H4 (cell line): Measurements from ENCODE around the gene AP1G2. TPM values are rescaled to one million over a fixed set of nuclear protein-coding genes. Genes with fewer than 3 reads are reported as not detected.
"Not testable (repeated sequence)": the region's sequence is repeated elsewhere in the genome, so short reads cannot be mapped to it uniquely, and the experiment has no call there.

Source experiments
- DNase-seq: peaks from one replicate; pipeline ENCODE4 v3.0.0-alpha.2; 2015; ENCODE audit warnings: low spot score
- total RNA-seq: library from RNA; depleted of rRNA; stranded (reverse); fragments of >200 nt; shearing (Covaris generic); gene quantifications from 2 replicates; pipeline ENCODE4 v1.2.3, GENCODE V29; 2014; rRNA removed

AP1G2 gene, protein sequence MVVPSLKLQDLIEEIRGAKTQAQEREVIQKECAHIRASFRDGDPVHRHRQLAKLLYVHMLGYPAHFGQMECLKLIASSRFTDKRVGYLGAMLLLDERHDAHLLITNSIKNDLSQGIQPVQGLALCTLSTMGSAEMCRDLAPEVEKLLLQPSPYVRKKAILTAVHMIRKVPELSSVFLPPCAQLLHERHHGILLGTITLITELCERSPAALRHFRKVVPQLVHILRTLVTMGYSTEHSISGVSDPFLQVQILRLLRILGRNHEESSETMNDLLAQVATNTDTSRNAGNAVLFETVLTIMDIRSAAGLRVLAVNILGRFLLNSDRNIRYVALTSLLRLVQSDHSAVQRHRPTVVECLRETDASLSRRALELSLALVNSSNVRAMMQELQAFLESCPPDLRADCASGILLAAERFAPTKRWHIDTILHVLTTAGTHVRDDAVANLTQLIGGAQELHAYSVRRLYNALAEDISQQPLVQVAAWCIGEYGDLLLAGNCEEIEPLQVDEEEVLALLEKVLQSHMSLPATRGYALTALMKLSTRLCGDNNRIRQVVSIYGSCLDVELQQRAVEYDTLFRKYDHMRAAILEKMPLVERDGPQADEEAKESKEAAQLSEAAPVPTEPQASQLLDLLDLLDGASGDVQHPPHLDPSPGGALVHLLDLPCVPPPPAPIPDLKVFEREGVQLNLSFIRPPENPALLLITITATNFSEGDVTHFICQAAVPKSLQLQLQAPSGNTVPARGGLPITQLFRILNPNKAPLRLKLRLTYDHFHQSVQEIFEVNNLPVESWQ
- total RNA-seq = 0.06 and 0.43 TPM in 2 replicates

GRCh38 chr14:23567186-23568020, at the start of gene AP1G2:
Gene AP1G2 (minus strand): TSS chr14:23567791. CDS start chr14:23567314, 477 bp downstream.
- DNase-seq = no peak

- DNase-seq = no peak
These were observed 48.3 kb upstream of the AP1G2 start for GRCh38 chr14:23615856-23616255.

DNA sequence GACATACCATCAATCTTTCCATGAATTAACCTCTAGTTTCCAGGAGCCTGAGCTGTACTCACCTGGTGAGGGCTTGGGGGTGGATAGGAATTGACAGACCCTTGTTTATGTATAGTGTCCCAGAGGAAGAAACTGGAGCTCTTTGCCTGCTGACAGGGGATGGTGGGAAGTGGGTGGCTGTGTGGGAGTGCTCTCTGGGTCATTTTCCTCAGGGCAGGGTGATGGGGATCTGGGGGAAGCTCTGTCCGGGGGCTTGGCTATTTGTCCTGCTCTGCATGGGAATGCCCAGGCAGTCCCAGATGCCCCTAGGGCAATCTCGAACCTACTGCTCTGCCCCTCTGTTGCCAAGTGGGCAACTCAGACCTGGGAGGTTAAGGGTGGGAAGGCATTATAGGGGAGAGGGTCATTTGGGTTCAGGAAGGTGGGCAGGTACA, 46.8 kb upstream of the AP1G2 start:
- DNase-seq = no peak

DNA sequence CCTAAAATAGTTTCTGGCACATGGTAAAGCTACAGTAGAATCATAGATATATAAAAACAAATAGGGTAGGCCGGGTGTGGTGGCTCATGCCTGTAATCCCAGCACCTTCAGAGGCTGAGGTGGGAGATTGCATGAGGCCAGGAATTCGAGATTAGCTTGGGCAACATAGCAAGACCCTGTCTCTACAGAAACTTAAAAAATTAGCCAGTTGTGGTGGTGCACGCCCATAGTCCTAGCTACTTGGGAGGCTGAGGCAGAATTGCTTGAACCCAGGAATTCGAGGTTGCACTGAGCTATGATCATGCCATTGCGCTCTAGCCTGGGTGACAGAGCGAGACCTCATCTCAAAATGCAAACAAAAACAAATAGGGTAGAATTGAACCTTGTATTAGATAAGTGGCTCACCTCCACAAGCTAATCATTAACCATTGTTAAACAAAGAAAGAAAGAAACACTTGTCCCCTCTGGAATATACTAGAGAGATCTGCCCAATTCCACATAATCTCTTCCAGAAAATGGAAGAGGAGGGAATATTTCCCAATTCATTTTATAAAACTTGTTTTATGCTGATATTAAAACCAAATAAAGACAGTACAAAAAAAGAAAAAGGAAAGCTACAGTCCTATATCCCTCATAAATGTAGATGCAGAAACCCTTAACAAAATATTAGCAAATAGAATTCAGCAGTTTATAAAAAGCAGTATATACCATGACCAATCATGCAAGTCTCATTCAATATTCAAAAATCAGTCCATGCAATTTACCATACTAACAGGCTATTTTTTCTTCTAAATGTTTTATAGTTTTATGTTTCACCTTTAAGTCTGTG, 45.9 kb upstream of the AP1G2 start:
- DNase-seq = no peak

- no peak for DNase-seq
These were observed 45.2 kb upstream of the AP1G2 start for GRCh38 chr14:23612802-23613201.

DNA sequence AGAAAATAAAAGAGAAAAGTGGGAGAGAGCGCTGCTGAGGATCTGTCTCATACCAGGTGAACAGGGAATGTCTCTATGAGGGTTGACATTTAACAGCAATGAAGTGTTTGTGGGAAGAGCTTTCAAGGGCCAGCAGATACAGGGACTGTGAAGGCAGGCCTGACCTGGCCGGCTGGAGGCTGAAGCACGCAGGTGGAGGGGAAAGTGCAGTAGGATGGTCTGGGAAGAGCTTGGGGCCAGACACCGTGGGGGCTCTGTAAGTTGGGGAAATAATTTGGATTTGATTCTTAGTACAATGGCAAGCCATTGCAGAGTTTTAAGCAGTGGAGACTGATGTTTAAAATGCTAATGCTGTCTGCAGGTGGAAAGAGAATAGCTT, 44.8 kb upstream of the AP1G2 start:
- no peak for DNase-seq

- DNase-seq = no peak
These were observed 43.3 kb upstream of the AP1G2 start for GRCh38 chr14:23610815-23611289.

DNA sequence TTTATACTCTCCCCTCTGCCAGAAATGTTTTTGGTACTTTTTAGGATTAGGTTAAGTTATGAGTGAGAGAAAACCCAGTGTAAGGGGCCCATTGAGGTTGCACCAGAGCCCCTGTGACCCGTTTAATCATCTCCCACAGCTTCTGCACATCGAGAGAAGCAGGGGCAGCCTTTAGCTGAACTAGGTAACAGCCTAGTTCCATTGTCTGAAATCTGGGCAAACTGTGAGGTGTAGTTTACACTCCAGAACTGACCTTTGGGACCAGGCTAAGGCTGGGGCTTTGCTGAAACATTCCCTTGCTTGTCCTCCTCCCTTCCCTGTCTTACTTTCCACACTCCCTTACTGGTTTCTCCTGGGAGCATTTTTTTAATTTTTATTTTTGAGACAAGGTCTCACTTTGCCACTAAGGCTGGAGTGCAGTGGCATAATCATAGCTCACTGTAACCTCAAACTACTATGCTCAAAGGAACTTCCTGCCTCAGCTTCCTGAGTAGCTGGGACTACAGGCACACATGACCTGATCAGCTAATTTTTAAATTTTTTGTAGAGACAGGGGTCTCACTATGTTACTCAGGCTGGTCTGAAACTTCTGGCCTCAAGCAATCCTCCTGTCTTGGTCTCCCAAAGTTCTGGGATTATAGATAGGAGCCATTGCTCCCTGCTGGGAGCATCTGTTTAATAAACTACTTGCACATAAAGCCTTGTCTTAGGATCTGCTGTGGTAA, 42.7 kb upstream of the AP1G2 start:
- no peak for DNase-seq

GRCh38 chr14:23609411-23610089, 42.0 kb upstream of the AP1G2 start:
- DNase-seq = not testable (repeated sequence)

DNA sequence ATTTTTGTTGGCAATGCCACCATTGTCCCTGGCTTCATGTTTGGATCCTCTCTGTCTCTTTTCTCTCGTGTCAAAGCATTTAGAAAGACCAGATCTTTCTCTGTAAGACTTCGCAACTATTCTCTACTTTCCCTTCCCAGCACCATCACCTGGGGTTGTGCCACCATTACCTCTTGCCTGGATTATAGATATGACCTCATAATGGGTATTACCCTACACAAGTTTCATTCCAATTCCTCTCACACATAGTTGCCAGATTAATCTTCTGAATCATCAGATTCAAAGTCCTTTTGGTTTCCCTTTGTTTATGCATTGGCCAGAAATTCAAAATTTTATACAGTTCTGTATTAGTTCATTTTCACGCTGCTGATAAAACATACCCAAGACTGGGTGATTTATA, 41.4 kb upstream of the AP1G2 start:
- DNase-seq = no peak

GRCh38 chr14:23608454-23608853, 40.9 kb upstream of the AP1G2 start:
- no peak for DNase-seq

DNA sequence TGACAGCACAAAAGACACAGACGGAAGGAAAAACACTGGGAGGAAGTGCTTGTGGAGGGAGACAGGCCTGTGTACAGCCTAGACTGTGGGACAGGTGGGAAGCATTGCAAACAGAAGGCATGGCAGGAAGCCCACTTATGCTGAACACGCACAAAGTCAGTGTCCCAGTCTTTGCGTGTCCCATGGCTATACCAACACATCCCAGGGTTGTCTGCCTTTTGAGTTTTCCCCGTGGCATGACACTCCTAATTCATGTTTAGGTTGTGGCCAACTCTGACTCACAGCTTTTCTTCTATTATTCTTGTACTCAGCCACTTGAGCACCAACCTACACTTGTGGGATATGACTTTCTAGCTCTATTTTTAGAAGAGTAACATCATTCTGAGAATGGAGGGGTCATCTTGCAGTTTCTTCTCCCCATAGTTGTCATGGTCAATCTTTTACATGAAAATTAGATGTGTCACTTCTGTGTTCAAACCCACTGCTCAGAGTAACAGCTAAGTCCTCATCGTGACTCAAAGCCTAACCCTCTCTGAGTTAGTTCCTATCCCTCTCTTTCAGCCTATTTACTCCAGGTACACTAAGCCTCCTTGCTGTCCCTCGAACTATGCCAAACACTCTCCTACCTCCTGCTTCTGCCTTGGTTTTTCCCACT, 38.5 kb upstream of the AP1G2 start:
- peak; percentile 17 for DNase-seq

DNA sequence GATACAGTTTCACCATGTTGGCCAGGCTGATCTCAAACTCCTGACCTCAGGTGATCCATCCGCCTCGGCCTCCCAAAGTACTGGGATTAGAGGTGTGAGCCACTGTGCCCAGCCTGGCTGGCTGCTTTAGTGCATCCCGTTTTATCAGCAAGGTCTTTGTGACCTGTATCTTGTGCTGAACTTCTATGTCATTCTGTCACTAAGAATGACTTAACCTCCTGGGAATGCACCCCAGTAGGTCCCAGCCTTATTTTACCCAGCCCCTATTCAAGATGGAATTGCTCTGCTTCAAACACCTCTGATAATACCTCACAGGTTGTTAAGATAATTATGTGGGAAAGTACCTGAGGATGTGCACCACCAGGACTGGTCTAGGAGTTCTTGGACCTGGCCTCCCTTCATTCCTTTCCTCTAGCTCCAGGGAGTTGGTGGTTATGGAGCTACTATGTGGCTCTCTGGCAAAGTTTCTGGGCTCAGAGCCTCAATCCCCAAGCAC, 37.1 kb upstream of the AP1G2 start:
- DNase-seq = no peak

DNA sequence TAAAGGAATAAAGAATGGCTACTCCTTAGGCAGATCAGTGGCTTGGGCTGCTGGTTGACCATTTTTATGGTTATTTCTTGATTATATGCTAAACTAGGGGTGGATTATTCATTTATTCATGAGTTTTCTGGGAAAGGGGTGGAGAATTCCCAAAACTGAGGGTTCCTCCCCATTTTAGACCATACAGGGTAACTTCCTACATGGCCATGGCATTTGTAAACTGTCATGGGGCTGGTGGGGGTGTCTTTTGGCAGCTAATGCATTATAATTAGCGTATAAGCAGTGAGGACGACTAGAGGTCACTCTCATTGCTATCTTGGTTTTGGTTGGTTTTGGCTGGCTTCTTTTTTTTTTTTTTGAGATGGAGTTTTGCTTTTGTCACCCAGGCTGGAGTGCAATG, 36.6 kb upstream of the AP1G2 start:
- DNase-seq = no peak

DNA sequence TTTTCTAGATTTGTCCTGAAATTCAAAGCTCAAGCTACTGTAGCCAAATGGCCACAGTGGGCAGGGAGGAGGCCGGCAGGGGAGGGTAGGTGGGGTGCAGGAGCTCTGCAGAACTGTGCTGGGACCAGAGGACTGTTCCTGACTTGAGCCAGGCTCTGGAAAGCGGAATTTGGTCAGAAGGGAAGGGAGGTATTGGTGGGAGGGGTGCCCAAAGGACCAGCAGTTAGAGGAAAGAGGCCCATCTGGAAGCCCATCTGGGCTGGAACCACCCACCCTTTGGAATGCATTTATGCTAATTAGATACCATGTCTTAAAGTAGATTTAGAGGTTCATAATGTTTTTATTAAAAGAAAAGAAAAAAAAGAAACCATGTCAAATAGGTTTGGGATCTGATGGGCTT, 35.5 kb upstream of the AP1G2 start:
- no peak for DNase-seq

DNA sequence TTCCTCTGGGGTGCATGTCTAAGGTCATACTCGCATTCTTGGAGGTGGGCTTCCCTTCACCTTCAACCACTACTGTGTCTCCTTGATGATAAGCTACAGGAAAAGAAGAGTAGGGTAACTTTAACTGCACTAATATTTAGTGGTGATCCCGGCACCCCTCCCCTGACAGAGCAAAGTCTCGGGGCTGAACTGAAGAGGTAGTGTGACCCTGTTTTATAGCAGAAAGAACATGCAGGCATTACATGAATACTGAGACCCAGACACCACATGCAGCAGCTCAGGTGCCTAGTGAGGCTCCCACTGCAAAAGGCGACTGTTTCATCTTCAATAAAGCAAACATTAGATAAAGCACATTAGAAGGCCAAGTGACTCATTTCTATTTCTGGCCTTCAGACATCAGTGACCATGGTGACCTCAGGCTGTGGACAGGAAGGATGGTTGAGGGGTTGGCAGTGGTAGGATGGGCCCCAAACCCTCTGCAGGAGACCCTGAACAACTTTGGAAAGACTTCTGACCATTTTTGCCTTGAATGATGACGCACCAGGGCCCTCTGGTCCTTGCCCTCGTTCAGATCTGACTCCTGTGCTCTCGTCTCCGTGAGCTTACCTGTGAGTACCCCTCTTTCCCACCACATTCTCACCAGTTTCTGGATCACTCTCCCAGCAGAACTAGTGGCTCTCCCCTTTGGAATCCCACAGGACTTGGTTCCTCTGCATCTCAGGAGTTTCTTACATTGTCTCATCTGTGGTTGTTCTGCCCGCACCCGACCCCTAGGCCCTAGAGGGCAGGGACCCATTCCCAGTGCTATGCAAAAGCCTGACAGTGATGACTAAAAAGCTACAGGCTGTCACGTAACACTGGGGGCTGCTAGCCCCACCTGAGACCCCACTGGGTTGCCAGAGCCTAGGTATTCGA, 34.8 kb upstream of the AP1G2 start:
- DNase-seq = no peak

GRCh38 chr14:23601845-23602180, 34.2 kb upstream of the AP1G2 start:
- DNase-seq = no peak

DNA sequence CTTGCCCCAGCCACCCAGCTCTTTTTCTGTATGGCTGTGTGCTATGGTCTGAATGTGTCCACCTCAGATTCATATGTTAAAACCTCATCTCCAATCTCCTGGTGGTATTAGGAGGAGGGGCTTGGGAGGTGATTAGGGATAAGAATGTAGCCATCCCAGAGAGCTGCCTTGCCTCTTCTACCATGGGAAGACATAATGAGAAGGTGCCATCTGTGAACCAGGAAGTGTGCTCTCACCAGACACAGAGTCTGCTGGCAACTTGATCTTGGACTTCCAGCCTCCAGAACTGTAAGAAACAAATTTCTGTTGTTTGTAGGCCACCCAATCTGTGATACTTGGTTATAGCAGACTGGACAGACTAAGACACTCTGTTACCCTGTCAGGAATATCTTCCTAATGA, 33.8 kb upstream of the AP1G2 start:
- DNase-seq = no peak
